Right lobe of liver (tissue), 4 donors: ENCODE results near the gene UQCC2.

ENCODE experiments used
- CTCF ChIP-seq, 4 donors: fragments of 200-600 bp in 3 of 4; fragments of 450-650 bp in 1 of 4; IDR thresholded peaks; one replicate each; pipeline versions ENCODE4 v1.5.1 to v1.8.0; 2016 to 2022; ENCODE audit warnings: antibody characterized with exemption in 4 of 4, mild to moderate bottlenecking in 2 of 4
- POLR2A ChIP-seq: fragments of 450-650 bp; IDR thresholded peaks from one replicate; pipeline ENCODE4 v1.6.1; 2017; ENCODE audit warnings: antibody characterized with exemption, mild to moderate bottlenecking
- donor health status: DM: no; HTN: no; CAD: no.
- donor health status: DM: no; HTN: no; CAD: no.
- donor health status: DM: no; HTN: yes; CAD: no.

GRCh38 chr6:33756211-33756954 is 44.9 kb upstream of the UQCC2 start:
- no peak for TF ChIP-seq CTCF (IDR thresholded peaks at IDR 0.05)
- TF ChIP-seq POLR2A: no peak
